CD4-positive, alpha-beta T cell treated with Interleukin-4 for 1 hour (primary cell): ENCODE measurements around the gene VANGL1.

ENCODE experiments used
- DNase-seq, 2 donors: peaks; one replicate each; pipeline ENCODE4 v3.0.0-alpha.2; 2020 to 2022

The VANGL1 gene

DNA sequence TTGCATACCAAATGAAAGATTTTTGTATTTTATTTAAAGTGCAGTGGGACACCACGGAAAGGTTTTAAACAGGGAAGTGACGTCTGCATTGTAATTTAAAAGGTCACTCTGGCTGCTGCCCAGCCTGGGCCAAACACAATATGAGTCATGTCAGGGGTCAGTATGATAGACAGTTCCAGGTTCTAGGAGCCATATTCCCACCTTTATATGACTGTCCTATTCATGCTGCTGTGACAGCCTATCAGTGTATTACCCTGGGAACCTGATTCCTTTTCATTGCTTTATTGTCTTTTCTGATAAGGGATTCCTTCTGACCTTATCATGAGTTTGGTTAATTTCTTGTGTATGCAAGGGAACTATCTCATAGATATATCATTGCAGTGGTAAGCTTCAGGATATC is 5.3 kb downstream of the VANGL1 start:
- DNase-seq, result no peak

- DNase-seq, result peak in 1 of 2 donors; percentile 23
Observed at GRCh38 chr1:115647507-115647906, 5.7 kb downstream of the VANGL1 start.

DNA sequence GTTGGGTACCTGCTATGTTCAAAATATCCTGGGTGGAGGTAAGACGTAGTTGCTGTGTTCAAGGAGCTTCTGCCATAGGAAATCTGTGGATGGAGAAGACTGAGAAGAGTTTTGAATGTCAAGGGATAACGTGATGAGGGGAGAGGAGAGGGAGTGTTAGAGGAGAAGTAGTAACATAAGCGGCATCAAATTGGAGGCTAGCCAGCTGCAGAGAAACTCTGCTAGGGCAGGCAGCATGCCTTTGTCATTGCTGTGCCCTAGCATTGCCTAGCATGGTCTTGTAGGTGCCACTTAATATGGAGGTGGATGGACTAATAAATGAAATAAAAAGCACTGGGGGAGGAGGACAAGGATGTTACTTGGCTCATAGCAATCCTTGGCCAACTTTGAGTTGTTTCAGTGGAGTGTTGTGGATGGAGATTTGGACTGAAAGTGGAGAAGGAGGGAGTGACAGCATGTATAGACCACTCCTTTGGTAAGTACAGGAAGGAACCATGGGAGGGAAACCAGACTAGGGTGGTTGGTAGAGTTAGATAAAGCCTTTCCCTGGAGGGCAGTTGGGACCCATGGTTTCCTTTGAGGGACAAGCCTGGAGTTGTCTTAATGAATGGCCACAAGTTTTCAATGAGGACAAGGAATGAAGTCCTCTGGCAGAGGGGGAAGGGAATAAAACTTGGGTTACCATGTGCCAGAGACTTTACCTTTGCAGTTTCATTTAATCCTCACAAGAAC is 6.3 kb downstream of the VANGL1 start:
- no peak for DNase-seq

DNA sequence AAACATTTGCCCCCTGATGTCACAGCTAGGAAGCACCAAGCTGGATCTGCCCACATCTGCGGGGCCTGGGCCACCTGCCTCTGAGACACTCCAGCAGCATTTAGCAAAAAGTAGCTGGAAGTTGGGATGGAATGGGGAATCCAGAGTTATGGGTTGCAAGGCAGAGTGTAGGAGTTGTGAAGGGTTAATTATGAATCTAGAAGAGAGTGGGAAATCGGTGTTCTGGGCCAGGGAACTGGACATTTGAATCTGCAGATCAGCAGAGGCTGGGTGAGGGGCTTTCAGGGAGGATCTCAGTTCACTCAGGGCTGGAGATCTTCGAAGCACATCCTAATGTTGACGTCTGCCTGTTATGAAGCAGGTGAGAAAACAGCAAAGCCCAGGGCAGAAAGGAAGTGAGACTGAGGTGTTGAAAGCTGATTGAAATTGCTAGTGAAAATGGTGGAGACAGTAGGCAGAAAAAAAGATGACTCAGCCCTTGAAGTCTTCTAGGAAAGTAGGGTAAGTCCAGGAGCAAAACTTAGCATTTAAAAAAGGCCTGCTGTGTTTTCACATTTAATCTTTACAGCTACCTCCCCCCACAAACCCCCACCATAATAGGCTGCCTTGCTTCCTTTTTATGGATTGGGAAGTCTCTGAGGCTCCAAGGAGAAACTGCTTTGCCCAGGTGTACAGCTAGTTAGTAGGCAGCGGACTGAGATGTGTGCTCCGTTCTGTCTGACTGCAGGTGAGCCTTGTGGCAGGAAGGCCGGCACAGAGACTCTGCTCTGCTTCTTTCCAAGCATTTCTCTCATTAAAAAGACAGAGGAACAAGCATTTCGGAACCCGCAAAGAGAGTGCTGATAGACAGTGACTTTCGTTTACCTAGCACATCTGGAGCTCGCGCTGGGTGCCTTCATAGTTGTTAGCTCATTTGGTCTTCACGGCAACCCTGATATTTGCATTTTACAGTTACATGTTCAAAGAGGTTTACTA is 7.2 kb downstream of the VANGL1 start:
- peak in 1 of 2 donors; percentile 8 for DNase-seq

- DNase-seq, result no peak
Observed at GRCh38 chr1:115649964-115650363, 8.2 kb downstream of the VANGL1 start.

DNA sequence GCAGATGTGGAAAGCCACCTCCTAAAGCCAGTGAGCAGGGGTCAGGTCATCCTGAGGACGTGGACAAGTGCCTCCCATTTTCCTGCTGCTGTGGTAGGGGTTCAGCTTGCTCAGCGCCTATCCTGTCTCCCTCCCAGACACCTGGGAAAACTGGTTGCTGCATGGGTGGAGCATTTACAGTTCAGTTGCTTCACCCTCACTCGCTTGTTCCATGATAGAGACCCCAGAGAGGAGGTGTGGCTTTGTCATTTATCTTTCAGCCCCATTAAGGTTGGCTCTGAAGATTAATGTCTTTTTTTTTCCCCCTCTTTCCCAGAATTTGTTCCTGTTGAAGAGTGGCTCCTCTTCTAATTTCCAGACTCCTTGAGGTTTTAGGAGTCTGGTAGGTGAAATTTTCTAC is 9.2 kb downstream of the VANGL1 start:
- no peak for DNase-seq

- DNase-seq, result no peak
Observed at GRCh38 chr1:115651391-115651790, 9.6 kb downstream of the VANGL1 start.

- DNase-seq, result no peak
Observed at GRCh38 chr1:115652236-115652788, 10.5 kb downstream of the VANGL1 start.

- DNase-seq, result no peak
Observed at GRCh38 chr1:115654125-115654524, 12.4 kb downstream of the VANGL1 start.

GRCh38 chr1:115654663-115655305 is 13.0 kb downstream of the VANGL1 start:
- no peak for DNase-seq

DNA sequence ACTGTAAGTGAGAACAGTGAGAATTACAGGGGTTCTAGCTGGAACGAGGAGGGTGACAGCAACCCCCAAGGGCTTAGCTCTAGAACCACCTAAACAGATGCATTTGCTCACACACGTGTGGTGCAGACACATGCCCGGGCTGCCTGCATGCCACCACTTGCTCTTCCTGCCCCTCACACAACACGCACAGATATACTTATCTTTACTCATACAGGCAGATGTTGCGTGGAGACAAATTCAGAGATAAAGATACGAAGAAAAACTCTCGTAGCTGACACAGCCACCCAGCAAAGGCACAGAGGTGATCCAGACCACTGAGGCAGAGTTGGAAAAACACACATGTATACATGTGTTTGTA is 13.5 kb downstream of the VANGL1 start:
- DNase-seq, result no peak

DNA sequence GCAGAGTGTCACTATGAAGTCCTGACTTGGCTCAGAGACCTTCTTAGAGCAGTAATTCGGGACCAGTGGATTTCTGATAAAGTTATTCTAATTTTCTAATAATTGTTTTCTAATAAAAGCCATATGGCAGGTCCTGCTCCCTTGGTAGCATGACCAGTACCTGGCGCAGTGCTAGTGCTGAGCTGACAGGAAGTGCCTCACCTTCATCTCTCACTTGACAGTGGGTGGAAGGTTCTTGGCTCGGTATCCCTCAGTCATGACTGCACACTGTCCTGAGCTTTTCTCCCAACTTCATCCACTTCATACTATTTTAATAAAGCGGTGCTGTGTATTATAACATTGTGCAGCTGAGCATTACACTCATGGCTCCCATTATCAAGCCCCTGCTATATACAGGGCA is 14.1 kb downstream of the VANGL1 start:
- no peak for DNase-seq

DNA sequence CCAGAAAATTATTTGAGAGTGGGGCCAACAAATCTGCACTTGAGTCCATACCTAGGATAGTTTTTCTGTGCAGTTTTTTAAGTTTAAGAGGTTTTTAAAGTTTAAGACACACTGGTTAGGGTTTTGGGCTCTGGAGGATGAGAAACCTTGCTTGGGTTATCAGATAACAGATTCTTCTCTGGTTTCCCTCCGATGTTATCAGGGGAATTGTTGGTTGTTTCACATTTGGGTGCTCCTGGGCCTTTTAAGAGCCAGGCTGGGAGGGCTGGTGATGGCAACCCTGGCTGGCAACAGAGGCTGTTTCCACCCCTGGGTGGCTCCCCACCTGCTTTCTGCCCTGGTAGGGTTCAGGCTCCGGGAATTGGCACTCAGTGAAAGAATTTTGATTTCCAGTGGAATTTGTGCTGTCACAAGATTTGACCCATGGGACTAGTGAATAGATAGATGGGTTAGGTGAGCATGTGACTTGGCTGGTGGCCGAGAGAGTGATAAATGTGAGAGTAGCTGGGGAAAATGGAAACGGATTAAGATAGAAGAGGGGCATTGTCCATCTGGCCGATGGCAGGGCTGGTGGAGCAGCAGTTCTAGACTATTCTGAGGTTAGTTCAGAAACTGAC is 14.8 kb downstream of the VANGL1 start:
- DNase-seq, result no peak

DNA sequence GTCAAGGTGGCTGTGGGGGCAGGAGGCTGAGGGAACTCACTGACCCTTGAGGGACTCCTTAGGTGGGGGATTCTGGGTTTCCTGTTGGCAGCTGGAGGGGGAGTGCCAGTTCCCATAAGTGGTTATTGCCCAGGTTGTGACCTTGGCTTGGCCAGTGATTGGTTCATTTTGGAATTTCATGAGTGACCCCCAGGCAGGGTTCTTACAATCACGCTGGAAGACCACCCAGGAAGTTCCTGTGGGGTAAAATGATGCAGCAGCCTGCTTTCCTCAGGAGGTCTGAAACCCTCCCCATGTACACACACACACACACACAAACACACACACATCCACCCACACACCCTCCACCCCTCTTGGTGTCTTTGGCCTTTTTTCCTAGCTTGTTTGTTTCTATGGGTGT is 16.9 kb downstream of the VANGL1 start:
- DNase-seq, result no peak

DNA sequence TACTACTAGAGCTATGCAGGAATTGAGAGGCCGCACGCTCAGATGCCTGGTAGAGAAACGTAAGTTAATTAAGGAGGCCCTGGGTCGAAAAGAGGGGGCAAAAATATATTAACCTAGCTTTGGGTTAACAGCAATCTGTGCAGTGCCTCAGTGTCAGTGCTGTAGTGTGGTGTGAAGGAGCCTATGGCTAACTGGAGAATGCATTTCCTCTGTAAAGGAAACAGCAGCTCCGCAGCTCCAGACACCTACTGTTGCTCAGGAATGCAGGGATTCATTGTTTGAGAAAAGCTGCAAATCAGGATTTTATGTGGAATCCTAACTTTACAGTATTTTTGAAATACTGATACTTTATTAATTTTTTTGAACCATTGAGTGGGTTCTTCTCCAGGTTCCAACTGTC is 18.4 kb downstream of the VANGL1 start:
- no peak for DNase-seq

GRCh38 chr1:115661157-115661556 is 19.4 kb downstream of the VANGL1 start:
- no peak for DNase-seq

DNA sequence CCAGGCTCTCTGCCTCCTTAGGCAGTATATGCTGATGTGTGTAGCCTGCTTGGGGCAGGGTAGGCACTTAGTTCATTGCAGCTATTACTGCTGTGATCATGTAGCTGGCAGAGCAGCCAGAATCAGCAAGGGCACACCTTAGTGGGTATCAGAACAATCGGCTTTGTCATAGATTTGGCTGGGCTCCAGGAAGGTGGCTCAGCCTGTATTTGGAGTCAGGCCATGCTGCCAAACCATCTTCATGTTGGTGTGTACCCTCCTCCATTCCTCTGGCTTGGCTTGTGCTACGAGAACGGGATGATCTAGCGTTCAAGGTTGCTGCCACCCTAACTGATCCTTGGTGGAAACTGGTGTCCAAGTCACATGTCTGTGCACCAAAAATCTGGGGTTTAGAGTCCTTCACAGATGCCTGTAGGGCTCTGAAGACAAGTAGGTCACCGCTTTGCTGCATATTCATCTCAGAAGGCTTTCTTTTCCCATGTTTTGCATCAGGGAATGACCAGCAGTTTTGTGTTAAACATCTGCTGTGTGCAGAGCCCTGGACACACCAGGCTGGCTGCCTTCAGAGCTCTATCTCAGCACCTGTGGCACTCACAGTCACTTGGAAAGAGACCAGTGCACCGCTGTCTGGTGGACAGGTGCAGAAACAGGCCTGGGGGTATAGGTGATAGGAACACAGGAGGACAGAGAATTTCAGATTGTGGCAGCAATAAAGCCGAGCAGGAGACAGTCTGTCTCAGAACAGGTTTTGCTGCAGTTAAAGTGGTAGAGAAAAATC is 23.7 kb downstream of the VANGL1 start:
- DNase-seq, result no peak

- DNase-seq, result no peak
Observed at GRCh38 chr1:115666206-115666605, 24.4 kb downstream of the VANGL1 start.

DNA sequence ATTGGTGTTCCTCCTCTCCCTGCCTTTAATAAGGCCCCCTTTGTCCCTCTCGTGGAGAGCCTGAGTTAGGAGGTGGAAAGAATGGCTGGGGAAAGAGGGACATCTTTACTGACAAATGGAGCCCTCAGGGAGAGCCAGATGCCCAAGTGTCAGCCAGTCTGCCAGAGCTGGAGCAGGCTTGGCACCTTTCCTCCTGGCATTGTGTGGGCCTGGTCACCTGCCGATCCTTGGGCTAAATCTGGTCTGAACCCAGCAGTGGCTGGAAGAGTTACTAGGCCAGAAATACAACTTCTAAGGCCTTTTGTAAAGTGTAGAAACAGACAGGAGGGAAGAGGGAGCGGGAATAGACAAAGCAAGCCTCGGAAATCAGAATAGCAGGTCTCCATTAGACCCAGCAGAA is 24.9 kb downstream of the VANGL1 start:
- DNase-seq, result no peak

GRCh38 chr1:115668579-115668978 is 26.8 kb downstream of the VANGL1 start:
- DNase-seq, result no peak

DNA sequence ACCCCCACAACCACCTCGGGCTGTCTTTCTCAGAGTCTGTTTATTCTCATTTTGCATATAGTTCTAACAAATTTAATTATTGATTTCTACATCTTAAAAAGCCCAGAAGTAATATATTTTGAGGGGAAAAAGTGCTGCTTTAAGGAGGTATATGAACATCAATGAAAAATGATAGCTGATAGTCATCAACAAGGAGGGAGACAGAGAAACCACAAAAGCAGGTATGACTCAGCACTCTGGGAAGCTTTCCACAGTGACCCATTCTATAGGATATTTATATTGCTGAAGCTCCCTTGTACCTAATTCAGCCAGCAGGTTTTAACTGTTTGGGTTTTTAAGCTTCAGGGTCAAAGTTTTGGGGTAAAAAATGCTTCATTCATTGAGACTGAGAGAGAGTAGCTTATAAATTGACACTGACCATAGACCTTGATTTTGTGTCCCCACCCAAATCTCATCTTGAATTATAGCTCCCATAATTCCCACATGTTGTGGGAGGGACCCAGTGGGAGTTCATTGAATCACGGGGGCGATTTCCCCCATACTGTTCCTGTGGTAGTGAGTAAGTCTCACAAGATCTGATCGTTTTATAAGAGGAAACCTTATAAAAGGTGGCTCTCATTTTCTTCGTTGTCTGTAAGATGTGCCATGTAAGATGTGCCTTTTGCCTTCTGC is 27.4 kb downstream of the VANGL1 start:
- no peak for DNase-seq
